GM21390 (cell line): Measurements from ENCODE around the gene ATP10B.

Source experiments
- ATAC-seq: cut with Tn5 transposase; IDR thresholded peaks from one replicate; pipeline ENCODE4 v1.9.1; 2021; ENCODE audit not compliant: unreplicated experiment

Gene ATP10B

DNA sequence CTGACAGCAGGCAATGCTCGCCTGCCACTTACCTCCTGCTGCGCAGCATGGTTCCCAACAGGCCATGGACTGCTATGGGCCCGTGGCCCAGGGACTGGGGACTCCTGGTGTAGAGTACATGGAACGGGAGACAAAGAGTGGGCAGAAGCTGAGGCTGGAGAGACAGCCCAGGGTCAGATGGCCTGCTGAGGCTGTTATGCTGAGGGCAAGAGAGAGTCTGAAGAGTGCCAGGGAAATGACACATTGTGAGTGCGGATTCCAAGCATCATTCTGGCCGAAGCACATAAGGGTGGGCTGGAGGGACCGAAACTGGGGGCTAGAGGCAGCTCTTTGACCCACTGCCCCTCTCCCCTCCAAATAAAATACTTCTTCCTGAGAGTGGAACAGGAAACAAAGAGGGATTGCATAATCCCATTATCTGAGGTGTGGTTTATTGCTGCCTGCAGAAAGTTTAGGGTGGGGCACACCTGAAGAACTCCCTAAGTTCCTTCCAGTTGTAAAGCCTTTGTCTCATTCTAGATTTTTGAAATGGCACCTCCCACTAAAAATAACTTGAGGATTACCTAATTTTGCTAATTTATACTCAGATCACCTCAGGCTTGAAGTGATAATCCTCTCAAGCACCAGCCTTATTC, 158.1 kb downstream of the ATP10B start:
- no peak for ATAC-seq

DNA sequence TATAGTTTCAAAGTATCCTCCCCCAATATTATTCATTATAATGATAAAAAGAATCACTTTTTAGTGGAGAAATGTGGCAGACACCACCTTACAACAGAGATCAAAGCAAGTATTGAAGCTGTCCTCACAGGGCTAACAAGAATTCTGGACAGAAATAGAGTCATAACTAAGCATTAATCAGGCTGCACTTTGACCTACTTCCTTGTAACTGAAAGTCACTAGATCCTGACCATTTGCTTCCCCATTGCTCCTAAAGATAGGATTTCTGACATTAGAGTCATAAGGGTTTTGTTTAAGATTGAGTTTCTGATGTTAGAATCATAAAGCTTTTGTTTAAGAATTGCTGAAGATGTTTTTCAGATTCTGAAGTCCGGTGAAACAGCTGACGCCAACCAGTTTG, 159.7 kb downstream of the ATP10B start:
- ATAC-seq: no peak

DNA sequence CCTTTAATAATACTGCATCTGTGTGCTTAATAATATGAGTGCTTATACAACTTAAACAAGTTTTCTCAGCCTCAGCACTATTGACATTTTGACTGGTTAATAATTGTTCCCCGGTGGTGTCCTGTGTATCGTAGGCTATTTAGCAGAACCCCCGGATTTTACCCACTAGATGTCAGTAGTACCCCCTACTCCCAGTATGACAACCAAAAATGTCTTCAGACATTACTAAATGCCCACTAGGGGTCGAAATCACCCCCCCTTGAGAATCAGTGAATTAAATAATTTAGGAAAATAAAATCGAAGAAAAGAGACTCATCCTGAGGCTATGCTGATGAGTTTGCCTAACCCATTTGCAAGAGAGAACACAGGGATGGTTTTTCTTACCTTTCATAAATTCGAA, 166.3 kb downstream of the ATP10B start:
- ATAC-seq: no peak

DNA sequence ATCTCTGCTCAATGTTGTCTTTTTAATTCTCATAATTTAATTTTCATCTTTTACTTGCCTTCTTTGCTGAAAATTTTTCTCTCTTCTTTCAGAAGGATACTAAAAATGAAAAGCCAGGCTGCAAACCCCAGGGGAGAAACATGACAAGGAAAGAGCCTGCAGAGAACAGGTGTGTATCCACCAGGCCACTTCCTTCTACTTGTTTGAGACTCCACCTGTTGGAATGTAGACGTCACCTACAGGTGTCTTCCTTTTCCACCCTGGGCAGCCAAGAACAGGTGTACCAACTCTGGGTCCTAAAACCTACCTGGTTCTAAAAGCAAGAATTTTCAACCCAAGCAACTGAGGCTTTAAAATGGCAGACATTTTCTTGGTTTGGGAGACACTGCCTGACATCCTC, 166.8 kb downstream of the ATP10B start:
- ATAC-seq: no peak

DNA sequence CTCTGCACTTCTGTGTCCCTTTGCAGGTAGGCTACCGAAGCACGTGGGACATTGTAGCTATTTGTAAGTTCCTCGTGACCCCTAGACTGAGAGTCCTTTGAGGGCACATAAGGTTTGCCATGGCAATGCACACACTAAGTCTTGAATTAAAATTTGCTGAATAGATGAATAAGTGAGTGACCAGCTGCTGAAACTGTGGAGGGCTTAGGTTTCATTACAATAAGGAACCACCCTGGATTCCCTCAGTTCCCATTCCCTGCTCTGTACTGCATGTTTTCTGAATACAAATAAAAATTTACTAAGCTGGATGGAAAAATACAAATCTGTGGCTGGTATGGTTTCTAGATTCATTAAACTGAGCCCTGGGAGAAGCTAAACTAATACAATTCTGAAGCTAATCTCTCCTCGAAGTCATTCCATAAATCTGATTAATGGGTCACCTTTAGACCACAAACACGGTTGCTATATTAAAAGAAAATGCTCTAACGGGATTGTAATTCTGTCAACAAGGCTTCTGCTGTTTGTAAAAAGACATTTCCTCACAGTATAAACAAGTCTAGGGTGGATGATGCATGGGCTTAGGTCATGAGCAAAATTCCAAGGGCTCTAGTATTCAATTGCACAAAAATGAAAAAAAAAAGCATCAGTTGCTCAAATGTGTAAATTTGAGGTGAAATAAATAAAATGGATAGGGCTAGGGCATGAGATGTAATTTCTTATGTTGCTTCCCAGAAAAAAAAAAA, 172.3 kb downstream of the ATP10B start:
- no peak for ATAC-seq

DNA sequence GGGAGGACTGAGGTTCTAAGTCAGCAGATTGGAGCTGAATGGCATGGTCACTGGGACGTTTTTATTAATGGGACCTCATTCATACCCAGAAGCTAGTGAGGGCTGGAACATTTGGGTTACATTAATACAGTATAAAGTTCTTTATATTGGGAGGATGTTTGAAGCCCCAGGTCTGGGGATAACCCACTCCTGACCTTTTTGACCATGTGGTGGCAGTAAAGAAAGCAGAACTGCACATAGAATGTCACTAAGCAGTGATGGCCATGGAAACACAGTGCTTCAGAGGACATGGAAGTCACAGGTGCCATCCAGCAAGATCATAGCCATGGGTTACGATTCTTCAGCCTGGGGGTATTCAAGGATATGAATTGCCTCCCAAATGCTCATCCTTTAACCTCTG, 176.0 kb downstream of the ATP10B start:
- no peak for ATAC-seq

DNA sequence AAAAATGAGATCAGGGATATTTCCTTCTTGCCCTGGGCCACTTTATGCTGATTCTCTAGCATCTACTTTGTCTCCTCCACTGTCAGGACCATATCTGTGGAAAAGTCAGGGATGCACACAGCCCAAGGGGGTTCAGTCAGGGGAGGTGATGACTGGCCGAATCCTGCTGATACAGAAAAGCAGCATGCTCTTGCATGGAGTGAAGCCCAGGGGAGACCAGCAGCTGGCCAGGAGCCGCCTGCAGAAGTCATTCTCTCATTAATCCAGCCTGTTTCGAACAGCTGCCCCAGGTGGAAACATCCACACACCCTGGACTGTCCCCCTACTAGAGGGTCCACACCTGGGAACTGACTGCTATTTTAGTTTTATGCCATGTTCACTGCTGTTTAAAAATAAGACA, 177.1 kb downstream of the ATP10B start:
- ATAC-seq: no peak

DNA sequence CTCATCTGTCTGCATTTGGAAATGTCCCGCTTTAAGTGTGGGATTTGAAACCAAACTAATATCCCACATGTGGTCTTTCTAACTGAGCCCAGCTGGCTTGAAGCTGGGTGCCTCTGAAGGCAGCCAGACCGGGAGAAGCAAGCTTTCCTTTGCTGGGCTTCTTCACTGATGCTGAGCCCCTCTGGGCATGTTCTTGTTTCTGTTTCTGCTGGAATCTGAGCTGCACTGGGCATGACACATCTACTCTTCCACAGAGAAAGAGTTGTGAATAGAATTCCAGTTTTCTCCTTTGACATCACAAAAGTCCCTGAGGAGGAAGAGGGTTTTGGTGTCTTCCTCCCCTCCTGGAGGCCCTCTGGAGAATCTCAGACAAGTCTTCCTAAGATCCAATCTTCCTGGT, 179.5 kb downstream of the ATP10B start:
- ATAC-seq: no peak

DNA sequence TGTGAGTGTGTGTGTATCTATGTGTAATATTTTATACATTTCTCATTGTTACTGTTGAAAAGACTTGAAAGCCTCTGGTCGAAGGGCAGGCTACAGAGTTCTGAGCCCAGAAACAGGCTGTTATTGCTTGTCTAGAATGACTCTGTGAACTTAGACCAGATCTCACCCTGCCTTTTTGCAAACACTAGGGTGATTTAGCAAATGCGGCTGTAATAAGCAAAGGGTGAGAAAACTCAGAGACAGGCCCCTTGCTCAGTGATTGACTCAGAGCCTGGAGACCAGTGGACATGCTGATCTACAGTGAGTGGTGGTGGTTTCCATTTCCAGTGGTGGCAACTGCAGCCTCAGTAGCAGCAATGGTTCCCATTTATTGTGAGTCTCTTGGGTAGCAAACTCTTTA, 183.7 kb downstream of the ATP10B start:
- no peak for ATAC-seq

DNA sequence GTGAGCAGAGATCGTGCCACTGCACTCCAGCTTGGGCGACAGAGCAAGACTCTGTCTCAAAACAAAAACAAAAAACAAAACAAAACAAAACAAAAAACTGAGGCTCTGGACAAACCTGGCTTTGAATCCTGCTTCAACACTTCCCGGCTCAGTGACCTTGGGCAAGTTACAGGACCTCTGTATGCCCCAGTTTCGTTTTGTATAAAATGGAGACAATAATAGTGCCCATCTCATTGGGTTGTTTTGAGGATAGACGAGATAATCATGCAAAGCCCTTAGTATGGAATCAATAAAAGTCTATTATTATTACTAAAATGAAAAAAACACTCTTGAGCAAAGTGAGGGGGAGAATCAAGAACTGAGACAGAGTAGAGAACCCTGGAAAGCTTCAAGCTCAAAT, 184.9 kb downstream of the ATP10B start:
- no peak for ATAC-seq

DNA sequence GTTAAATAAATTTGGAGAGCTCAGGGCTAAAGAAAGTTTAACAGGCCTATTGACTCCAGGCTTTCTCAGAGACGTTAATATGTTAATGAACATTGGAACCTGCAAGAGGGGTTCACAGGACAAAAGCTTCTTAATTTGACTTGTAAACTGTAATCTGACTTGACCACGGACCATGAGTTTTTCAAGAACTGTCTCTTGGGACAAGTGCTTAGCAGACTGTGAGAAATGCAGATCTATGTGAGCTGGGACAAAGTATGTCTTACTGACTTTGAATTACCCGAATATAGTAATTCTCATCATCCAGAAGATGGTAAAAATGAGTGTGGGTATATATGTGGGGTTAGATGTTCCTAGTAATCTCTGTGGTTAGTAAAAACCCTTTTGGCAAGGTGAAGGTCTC, 186.6 kb downstream of the ATP10B start:
- ATAC-seq: no peak

DNA sequence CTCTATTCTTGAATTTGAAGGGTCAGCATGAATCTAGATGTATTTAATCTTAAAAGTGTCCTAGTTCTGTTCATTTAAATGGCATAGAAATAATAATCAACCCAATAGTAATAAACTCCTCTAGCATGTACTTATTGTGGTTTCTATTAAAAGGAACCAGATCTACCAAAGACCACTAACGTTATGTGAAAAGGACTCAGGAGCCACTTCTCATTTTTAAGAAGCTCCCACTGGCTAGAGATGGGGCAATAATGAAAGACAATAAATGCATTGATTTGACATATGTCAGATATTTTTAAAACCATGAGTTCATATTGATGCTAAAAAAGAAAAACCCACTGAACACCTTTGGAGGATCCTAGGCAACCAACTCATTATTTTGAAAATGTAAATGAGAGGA, 191.9 kb downstream of the ATP10B start:
- ATAC-seq: no peak

DNA sequence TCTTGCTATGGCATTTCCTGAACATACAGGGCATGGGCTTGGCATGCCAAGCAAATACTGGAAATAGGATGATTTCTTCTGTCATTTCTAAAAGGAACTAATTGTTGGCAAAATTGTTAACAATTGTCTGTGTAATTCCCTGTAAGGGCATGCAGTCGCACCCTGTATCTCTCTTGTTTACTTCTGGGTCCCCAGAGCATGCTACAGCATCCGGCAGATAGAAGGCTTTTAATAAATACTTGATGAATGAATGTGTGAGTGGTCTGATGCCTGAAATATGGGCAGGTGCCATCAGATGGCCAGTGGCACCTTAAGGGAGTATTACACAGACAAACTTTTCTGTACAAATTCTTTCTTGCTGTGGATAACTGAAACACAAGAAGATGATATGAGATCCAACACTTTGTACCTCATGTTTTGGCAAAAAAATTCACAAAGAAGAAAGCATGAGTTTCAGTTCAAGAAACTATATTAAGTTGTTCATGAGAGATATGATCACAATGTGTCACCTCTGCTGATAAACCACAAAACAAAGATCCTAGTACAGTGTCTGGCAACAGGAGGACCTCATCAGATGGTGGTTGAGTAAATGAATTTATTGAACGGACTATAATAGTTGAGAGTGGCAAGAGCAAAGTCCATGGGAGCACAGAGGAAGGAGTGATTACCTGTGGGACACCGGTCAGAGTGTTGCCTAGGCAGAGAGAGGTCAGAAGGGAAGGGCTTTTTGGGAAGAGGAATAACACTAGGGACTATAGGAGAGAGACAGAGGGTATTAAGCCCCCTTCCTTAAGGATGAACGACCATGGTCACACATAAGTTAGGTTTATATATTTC, 194.2 kb downstream of the ATP10B start:
- no peak for ATAC-seq

DNA sequence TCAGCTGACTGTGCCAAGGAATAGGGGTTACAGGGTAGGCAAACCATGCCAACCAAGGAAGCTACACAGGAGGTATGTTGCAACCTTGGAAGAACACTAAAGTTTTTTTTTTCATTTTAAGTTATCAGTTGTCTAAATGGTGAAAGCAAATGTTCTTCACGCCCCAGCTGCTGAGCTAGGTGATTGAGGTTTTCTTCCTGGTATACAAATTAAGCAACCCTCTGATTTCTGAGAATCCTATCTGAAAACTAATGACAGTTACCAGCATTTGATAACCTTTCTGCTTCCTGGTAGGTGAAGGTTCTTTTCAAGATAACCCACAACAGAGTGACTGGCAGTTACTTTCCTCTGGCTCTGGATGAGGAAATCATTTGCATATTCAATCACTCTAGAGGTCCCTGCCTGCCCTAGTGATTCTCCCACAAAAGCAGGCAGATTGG, 194.9 kb downstream of the ATP10B start:
- no peak for ATAC-seq

DNA sequence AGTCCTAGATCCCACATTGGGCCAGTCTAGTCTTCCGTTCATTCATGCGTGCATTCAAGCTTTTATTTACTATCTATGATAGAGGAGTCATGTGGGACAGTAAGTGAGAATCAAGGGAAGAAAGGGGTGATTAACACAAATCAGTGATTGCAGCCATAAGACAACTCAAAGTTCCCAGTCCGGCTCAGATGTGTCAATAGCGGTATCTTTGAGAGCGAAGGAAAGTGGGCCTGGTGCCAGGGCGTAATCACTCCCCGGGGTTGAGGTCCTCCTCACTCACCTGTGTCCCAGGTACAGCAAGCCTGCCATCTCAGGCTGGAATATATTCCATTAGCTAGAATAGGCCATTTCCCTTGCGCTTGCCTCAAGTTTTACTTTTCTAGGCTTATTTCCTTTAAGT, 196.3 kb downstream of the ATP10B start:
- no peak for ATAC-seq

DNA sequence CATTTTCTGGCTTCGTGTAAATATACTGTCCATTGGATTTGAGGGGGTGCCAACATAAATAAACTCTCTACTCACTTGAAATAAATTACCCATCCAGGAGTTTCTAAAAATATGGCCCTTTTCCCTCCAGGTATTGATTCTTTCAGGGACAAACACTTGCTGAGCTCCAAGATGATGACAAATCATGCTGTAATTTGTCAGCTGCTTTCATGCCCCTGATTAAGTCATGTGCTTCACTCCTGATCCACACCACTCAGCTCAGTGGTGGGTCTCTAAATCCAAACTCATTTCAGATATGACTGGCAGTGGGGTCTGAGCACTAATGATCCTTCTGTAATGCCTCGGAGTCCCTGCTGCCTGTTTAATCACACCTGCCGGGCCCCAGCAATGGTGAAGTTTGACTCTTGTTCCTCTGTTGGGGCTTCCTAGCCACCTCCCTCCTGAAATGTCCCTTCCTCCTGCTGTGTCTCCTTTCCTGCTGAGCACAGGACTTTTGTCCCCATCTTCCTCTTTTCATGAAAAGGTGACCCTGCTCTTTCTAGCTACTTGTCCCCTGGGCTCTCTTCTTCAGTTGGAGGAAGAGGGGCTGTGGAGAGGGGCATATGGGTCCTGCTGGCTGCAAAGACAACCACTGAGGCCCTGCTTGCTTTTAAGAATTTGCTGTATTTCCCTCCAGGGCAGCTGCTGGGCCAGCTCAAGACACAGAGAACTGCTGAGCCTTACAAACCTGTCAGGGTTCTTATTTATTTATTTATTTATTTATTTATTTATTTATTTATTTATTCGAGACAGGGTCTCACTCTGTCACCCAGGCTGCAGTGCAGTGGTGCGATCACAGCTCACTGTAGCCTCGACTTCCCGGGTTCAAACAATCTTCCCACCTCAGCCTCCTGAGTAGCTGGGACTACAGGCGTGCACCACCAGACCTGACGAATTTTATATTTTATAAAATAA, 200.0 kb downstream of the ATP10B start:
- ATAC-seq: no peak

DNA sequence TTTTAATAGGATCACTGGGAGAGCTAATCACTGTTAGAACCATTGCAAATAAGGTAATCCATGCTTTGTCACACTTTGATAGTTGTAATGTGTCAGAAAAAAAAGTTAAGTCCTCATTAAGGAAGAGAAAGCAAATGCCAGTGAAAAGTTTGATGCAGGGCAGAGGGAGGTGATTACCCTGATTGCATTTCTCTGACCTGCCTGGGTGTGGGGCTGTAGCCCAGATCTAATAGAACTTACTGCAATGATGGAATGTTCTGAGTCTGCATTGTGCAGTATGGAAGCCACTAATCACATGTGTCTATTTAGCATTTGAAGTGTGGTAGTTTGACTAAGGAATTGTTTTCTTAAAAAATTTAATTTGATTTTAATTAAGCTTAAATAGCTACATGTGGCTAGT, 202.7 kb downstream of the ATP10B start:
- ATAC-seq: no peak

DNA sequence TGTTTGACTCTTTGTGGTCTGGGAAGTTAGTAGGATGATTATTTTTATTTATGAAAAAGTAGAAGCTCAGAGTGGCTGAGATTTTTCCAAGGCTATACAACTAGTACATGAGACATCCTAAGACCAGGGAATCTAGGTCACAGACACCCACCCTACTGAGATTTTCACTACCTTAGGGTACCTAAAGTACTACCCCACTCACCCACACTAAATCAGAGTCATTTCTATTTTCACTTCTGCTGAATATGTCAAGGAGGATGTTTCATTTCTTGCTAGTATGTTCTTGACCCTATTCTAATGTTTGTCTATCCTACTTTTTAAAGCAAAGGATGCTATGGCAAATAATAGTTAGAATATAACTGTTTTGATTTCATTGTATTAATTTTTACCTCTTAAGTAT, 206.0 kb downstream of the ATP10B start:
- ATAC-seq: no peak

DNA sequence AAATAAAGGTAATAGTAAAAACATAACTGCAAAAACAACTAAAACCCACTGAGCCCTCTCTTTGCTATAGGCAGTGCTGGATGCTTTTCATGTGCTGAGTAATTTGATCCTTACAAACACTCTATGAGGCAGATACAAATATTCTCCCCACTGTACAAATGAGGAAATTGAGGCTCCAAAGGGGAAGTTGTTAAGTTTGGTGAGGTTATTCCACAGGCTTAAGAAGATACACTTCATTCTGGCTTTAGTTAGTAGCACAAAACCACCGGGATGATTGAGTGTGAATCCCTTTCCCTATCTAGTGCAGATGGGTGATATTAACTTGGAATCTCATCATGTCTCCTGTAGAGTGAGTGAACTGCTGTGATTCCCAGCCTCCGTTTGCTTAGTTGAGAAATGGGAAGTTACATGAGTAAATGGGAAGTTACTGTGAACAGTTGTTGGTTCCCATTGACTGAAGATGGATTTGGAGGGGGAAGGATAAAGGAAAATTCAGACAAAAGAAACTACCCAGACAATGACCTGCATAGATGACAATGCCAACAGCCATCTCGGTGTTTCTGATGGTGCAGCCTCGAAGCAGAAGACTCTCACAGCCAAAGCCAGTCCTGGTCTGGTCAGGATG, 208.3 kb downstream of the ATP10B start:
- ATAC-seq: no peak

DNA sequence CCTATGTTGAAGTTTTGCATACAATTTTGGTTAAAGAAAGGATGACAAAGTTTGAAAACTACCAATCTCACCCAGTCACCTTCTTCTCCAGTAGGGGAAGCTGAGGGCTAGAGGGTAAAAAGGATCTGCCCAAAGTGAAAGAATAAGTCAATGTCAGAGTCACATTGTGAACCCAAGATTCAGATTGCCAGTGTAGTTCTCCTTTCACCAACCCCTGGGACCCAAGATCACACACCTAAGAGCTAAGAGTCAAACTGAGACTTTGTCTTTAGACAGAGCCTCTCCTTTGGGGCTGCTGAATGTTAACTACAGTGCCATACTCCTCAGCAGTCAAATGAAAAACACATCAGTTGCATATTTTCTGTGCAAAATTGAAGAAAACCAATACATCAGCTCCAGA, 210.6 kb downstream of the ATP10B start:
- ATAC-seq: peak; percentile 56
